GM10266 (cell line): ENCODE data around the gene CD7.

Source experiments
- DNase-seq: peaks from one replicate; pipeline ENCODE4 v3.0.0; 2012; ENCODE audit errors: extremely low spot score
- CTCF ChIP-seq: IDR thresholded peaks from 2 replicates; pipeline ENCODE4 v1.5.1; 2012; ENCODE audit warnings: mild to moderate bottlenecking, low read depth; ENCODE audit not compliant: control insufficient read depth, insufficient read depth; ENCODE audit errors: missing control alignments

Gene CD7

DNA sequence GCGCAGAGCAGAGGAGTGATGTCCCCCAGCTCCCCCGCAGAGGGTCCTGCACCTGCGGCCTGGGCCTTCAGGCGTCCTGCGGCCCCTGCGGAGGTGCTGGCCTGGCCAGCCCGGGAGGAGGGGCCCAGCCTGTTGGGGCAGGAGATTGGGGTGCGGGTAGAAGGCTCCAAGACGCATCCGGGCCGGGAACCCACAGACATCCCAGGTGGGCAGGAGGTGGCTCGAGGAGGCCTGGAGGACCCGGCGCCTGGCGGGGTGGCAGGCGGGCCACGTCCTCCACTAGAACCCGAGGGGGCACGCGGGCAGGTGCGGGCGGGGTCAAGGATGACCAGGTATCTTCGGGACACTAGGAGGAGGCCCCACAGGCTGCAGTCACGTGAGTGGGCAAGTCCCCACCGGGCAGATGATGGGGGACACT lies 16.8 kb upstream of the CD7 start:
- no peak for DNase-seq
- no peak for TF ChIP-seq CTCF

DNA sequence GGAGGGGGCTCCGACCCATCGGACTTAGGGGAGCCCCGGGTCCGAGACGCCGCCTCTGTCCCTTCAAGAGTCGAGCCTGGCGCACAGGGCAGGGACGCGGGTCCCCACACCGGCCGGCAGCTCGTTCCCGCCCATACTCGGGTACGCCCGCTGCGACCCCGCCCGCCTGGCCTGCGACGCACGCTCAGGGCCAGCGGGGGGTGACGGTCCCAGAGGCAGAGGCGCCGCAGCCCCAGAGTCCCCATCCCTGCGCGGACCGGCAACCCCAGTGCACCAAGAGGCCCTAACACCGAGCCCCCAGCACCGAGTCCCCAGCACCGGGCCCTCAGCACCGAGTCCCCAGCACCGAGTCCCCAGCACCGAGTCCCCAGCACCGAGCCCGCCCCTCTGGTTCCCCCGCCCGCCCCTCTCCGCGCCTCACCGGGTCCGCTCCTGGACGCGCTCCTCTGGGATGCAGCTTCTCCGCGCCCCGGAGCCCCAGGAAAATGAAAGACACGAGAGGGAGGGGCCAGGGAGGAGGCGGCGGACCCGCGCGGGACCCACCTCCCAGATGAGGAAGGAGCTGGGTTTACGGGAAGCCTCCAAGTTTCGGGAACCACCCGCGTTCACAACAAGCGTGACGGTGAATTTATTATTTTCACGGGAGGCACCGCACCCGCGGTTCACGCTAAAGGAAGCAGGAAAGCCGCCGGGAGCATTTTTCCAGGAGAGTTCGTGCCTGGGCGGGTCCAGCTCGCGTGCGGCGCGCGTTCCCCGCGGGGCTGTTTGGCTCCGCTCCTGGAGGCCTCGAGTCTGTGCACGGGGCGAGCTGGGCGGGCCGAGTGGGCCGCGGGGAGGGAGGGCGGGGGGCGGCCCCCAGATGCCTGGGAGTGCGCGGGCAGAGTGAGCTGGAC lies 16.1 kb upstream of the CD7 start, which contains the start of gene SECTM1:
Gene SECTM1, minus strand, starts transcription at position 488 of the 893 bp plus-strand sequence. CDS start 6,526 bp downstream, outside the sequence.
- DNase-seq, result no peak
- no peak for TF ChIP-seq CTCF

DNA sequence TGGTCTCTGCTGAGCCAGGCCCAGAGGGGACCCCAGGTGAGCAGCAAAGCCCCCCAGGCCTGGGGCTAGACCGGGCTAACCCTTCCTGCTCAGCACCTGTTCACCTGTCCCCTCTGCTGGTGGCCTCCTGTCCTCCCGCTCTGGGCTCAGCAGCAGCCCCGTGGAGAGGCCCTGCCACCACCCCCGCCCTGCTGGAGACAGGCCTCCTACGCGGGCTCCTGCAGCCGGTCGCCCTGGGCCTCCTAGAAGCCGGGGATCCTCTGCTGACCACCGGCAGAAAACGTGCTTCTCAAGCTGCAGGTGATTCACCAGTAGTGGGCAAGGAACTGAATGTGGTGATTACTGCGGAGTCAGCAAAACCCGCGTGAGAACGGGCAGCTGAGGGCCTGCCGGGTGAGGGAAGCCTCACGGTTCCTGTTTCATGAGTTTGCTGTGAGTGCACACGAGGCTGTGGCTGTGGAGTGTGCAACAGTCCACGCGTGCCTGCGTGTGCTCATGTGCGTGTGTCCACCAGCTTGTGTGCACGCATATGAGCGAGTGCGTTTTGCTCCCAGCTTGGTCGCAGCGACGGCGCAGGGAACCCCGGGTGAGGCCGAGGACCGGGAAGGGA lies 15.4 kb upstream of the CD7 start:
- TF ChIP-seq CTCF, result no peak
- DNase-seq, result peak; percentile 63

- DNase-seq, result no peak
Observed at GRCh38 chr17:82331345-82331939, 14.0 kb upstream of the CD7 start.

DNA sequence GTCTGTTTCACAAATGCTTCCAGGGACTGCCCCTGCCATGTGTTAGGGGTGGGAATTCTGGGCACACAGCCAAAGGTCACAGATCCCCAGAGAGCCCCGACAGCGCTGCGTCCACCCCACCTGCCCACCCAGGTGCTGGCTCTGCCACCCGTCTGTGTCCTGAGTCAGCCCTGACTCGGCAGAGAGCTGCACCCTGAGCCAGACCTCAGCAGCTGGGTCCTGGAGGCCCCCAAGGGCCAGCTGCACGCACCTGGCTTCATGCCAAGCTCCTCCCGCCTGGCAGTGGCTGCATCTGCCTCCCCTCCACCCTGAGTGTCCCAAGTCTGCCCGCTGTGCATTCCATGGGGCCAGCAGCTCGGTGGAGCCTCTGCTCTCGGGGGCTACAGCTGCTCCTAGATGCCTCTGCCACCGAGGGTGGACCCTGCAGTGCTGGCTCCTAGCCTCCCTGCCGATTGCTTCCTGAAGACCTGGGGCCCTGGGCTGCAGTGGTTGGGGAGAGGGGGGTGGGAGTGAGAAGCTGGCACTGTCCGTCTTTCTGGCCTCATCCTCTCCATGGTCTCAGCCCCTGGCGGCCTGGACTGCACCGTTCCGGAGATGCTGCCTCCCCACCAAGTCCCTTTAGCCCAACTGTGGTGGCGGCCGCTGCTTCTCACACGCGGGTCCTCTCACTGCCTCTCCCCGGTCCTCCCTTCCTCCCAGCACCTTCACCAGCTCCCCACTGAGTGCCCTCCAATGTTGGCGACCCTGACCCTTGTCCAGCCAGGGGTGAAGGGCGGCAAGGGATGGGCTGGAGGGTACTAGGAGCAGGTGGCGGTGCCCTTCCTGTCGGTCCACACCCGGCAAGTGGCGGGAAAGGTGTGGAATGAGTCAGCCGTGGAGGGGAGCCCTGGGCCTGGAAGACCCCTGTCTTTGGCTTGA lies 13.2 kb upstream of the CD7 start:
- DNase-seq, result no peak
- no peak for TF ChIP-seq CTCF

More at GRCh38 chr17:82331345-82331939, 14.0 kb upstream of the CD7 start:
- TF ChIP-seq CTCF, result no peak

DNA sequence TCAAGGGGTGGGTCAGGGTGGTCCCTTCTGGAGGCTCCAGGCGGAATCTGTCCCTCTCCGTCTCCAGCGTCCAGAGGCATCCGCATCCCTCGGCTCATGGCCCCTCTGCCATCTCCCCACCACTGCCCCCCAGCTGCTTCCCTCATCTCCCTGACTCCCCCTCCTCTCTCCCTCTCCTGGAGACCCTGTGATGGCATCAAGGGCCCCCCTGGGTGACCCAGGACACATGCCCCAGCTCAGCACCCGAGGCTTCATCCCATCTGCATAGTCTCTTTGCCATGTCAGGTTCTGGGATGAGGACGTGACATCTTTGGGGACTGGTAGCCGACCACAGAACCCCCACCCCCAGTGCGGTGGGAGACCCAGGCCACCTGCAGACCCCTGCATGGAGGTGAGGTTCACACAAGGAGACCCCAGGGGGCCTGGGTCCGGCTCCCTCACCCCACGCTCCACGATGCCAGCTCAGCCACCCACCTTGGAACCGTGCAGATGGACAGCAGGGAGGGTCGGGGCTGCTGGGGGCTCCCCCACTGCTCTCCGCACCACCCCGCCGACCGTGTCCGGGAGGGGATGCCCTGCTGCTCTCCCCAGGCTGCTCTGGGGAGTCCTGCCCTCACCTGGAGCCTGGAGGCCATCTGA lies 12.4 kb upstream of the CD7 start:
- DNase-seq, result no peak
- TF ChIP-seq CTCF, result no peak
